ENCODE results near the gene SC5D. TPM values are rescaled to one million over a fixed set of nuclear protein-coding genes. Genes with fewer than 3 reads are reported as not detected.

The SC5D gene
- total and polyA plus RNA-seq, 2 of the 4 experiments (the other 2 are of a cell fraction), result 21.3 to 21.7 TPM

GRCh38 chr11:121328176-121328966 is 35.8 kb downstream of the SC5D start:
- TF ChIP-seq CHD1 (IDR thresholded peaks at IDR 0.05; ENCODE audit: low read depth, low read length) (no peak), MAFK (IDR thresholded peaks at IDR 0.05; ENCODE audit: low read depth, low read length) (no peak), MXI1 (IDR thresholded peaks at IDR 0.05; ENCODE audit: borderline replicate concordance, low read depth, low read length) (no peak), USF2 (IDR thresholded peaks at IDR 0.05; ENCODE audit: low read depth, low read length) (no peak), SMC3 (IDR thresholded peaks at IDR 0.05; ENCODE audit: low read depth, low read length) (no peak), FOS (IDR thresholded peaks at IDR 0.05; ENCODE audit: low read depth, low read length) (no peak), POLR2A (IDR thresholded peaks at IDR 0.05; ENCODE audit: low read depth, low read length) (no peak), BHLHE40 (IDR thresholded peaks at IDR 0.05; ENCODE audit: low read depth, low read length) (no peak), CTCF (conservative IDR thresholded peaks at IDR 0.05; ENCODE audit: low read depth, low read length) (no peak), CEBPB (IDR thresholded peaks at IDR 0.05; ENCODE audit: low read depth, low read length) (no peak), NFE2L2 (IDR thresholded peaks at IDR 0.05; ENCODE audit: low read depth, low read length) (no peak), MAZ (IDR thresholded peaks at IDR 0.05; ENCODE audit: borderline replicate concordance, low read depth, low read length) (no peak), RCOR1 (IDR thresholded peaks at IDR 0.05; ENCODE audit: insufficient replicate concordance, low read length) (no peak)
- intact Hi-C loops (cut with micrococcal nuclease), result no loop called here
- 62% methylated on average over 10 of the region's 16 CpGs; no CpG with 5 or more reads in 1 of the 2 experiments for WGBS, 2 experiments (ENCODE audit: extremely low coverage in 2 of 2, insufficient read length in 1 of 2)
- Histone ChIP-seq H3K56ac (ENCODE audit: extremely low read depth, insufficient read depth, low read length) (no peak overlapping the region), H4K8ac (ENCODE audit: low read depth in 2 of 2, low read length in 2 of 2) (no peak overlapping the region), H4K5ac (ENCODE audit: low read depth, low read length) (no peak overlapping the region), H3K36me3 (ENCODE audit: control insufficient read depth, insufficient read depth, low read length) (no peaks in the 10 kb centered on the region), H3K27ac (ENCODE audit: insufficient read depth, low read length) (no peak overlapping the region), H3K9me1 (ENCODE audit: insufficient read depth, low read length) (no peaks in the 10 kb centered on the region), H3K4me3 (ENCODE audit: insufficient read depth, low read depth, low read length) (no peak overlapping the region), H3K18ac (ENCODE audit: low read depth, low read length) (no peak overlapping the region), H3K27me3 (ENCODE audit: control insufficient read depth, insufficient read depth, low read length) (peaks cover 31% of the 10 kb centered on the region), H4K91ac (ENCODE audit: insufficient read depth, low read depth, low read length) (no peak overlapping the region), H3K4ac (ENCODE audit: low read depth, low read length) (no peak overlapping the region), H2BK20ac (ENCODE audit: low read depth, low read length) (no peak overlapping the region), H3K23ac (ENCODE audit: low read depth, low read length) (no peak overlapping the region), H3K9me3 (ENCODE audit: control insufficient read depth, insufficient read depth, low read length) (no peaks in the 10 kb centered on the region), H3K4me1 (ENCODE audit: control insufficient read depth, insufficient read depth, low read length) (no peaks in the 10 kb centered on the region), H3K14ac (replicated peaks; ENCODE audit: low read depth, low read length) (no peak overlapping the region), H3K4me2 (ENCODE audit: low read depth, low read length) (no peak overlapping the region), H2BK15ac (ENCODE audit: low read depth, low read length) (no peak overlapping the region), H4K20me1 (ENCODE audit: insufficient read depth, low read length) (no peaks in the 10 kb centered on the region), H3K79me1 (ENCODE audit: low read depth in 1 of 2, low read length in 2 of 2) (no peaks in the 10 kb centered on the region), H3K9ac (ENCODE audit: low read depth, low read length) (no peak overlapping the region), H2AK9ac (replicated peaks; ENCODE audit: low read depth, low read length, poor library complexity) (no peak overlapping the region), H2BK120ac (ENCODE audit: low read depth, low read length) (no peak overlapping the region), H2AK5ac (ENCODE audit: low read depth, low read length) (no peak overlapping the region), H2AFZ (replicated peaks; ENCODE audit: low read length, poor library complexity) (peak overlapping the region; percentile 17), H2BK5ac (ENCODE audit: low read depth, low read length, poor library complexity, severe bottlenecking) (no peak overlapping the region)
- CTCF ChIA-PET, result no interaction called here
- no peak for ATAC-seq (ENCODE audit: low read depth)
- POLR2A ChIA-PET (ENCODE audit: unreplicated experiment), result no interaction called here
- in situ Hi-C loops (cut with MboI; ENCODE audit: low sequenced_read_pairs), result no loop called here
- dilution Hi-C loops (cut with HindIII; ENCODE audit: low sequenced_read_pairs, unreplicated experiment), result no loop called here
- DNase-seq, result no peak
- no TSS peak for BruUV-seq (replicated peaks)
